Stimulated activated CD8-positive, alpha-beta memory T cell treated with anti-CD3 and anti-CD28 coated beads, Interleukin-12 subunit alpha, Interleukin-12 subunit beta, amount 100 ng/mL, for 24 hours (primary cell): ENCODE data around the gene HDAC10.
"Not testable (repeated sequence)": the region's sequence is repeated elsewhere in the genome, so short reads cannot be mapped to it uniquely, and the experiment has no call there.

Experiments used
- DNase-seq: peaks from one replicate; pipeline ENCODE4 v3.0.0-alpha.2; 2020; ENCODE audit errors: extremely low read depth

HDAC10 gene

DNA sequence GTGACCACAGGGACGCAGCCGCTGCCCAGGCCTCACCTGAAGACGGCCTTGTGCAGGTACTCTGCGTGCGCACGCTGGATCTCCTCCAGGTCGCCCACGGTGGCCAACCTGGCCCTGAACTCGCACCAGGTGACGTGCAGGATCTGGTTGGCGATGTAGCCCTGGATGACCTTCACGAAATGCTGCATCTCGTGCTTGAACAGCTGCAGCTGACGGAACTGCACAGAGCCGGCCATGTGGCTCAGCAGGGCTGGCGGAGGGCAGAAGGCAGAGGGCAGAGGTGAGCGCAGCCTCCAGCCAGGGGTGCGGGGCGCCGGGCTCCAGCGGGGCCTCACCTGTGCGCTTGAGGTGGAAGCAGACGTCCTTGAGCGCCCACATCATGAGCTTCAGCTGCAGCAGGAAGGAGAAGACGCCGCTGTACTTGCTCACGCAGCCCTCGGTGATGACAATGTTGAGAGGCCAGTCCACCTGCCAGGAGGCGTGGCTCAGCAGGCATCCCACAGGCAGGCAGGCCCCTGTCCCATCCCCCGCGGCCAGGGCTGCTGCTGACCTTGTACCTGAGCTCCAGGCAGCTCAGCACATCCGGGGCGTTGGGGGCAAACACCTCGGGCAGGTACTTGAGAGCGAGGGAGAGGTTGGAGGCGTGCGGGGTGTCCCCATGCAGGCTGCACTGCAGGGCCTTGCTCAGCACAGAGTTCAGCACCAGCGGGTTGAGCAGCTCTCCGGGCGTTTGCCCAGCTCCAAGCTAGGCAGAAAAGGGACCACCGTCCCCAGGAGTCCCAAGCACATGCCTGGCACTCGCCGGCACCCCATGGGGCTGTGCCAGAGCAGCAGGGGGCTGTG, 32.7 kb downstream of the HDAC10 start:
- no peak for DNase-seq

DNA sequence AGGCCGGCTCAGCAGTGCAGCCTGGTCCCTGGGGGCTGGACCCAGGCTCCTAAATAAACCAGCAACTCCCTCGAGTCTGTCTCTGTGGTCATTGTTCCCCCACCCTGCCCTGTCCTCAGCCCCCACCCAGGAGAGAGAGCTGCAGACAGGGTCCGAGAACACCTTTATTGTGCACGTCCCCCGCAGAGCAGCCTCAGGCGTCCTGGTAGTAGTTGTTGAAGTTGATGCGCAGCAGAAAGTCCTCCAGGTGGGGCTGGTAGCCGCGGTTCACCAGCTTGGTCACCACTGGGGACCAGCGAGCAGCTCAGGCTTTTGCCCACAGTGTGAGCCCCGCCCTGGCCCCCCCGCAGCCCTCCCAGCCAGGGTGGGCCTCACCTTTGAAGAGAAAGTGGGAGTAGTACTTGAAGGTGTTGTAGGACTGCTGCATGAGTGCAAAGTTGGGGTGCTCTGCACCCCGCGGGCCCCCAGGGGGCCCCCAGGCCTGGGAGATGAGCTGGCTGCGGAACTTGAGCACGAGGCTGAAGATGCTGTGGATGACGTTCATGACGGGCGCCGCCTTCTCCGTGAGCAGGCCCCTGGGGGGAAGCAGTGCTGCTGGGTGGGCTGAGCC, 33.4 kb downstream of the HDAC10 start:
- DNase-seq = no peak

DNA sequence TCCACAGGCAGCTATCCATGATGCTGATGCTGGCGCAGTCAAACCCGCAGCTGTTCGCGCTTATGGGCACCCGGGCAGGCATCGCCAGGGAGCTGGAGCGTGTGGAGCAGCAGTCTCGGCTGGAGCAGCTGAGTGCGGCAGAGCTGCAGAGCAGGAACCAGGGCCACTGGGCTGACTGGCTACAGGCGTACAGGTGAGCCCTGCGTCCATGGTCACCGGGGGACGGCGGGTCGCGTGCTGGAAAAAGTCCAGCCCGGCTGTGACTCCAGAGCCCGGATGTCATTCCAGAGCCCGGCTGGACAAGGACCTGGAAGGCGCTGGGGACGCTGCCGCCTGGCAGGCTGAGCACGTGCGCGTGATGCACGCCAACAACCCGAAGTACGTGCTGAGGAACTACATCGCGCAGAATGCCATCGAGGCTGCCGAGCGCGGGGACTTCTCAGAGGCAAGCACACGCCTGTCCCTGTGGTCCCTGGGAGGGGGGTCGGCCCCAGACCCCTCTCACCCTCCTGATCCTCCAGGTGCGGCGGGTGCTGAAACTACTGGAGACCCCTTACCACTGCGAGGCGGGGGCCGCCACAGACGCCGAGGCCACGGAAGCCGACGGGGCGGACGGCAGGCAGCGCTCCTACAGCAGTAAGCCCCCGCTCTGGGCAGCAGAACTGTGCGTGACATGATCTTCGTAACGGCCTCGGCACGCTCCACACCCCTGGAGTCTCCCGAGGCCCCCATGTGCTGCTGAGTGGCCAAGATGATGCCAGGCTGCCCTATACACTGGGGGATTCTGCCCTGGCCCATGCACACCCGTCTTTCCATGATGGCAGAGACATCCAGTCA, 34.2 kb downstream of the HDAC10 start:
- no peak for DNase-seq

GRCh38 chr22:50216055-50216683, 34.9 kb downstream of the HDAC10 start:
- no peak for DNase-seq

- DNase-seq = no peak
Observed at GRCh38 chr22:50215297-50216054, 35.6 kb downstream of the HDAC10 start.

DNA sequence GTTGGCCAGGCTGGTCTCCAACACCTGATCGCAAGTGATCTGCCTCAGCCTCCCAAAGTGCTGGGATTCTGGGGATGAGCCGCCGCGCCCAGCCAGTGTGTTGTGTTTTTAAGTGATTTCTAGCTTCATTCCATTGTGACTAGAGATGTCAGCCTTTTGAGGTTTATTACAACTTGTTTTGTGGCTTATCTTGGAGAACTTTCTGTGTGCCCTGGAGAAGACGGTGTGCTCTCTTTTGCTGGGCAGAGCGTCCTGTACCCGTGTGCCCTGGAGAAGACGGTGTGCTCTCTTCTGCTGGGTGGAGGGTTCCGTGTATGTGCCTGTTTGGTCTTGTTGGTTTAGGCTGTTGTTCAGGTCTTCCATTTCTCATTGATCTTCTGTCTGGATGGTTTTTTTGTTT, 37.8 kb downstream of the HDAC10 start:
- DNase-seq = no peak

- DNase-seq = no peak
Observed at GRCh38 chr22:50211147-50211546, 39.9 kb downstream of the HDAC10 start.

DNA sequence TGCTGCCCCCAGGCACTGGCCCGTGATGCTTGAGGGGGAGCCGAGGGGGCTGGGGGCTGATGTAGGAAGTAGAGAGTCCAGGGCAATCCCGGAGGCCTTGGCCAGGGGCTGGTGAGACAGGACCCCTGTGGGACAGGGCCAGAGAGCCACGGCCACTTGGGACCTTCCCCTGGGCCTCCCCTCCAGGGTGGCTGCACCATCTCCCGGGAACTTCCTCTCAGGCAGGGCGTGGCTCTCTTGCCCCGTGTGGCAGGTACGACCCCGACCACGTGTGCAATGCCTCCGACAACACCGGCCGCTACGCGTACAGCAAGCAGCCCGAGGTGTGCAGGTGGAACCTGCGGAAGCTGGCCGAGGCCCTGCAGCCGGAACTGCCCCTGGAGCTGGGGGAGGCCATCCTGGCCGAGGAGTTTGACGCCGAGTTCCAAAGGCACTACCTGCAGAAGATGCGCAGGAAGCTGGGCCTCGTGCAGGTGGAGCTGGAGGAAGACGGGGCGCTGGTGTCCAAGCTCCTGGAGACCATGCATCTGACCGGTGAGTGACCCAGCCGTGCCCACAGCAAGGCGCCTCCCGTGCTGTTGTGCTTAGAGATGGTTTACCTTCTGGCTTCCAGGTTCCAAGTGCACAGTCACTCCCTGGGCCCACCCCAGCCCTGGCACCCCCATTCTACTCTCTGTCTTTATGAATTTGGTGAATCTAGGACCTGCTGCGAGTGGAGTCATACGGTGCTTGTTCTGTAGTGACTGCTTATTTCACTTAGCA, 40.5 kb downstream of the HDAC10 start:
- no peak for DNase-seq

DNA sequence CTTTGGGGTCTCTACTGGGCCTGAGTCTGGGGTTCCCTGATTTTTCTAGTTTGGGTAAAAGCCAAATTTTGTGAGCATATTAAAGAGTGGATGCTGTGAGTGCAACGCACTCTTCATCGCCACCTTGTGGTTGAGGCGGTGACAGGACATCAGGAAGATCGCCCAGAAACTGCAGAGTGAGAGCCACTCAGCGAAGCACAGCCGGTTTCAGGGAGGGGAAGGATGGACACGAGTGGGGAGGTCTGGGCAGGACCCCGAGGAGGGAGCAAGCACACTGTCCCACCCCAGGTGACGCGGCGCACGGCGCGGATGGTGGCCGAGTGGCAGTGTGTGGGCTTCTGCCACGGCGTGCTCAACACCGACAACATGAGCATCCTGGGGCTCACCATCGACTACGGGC, 41.2 kb downstream of the HDAC10 start:
- DNase-seq = no peak

- no peak for DNase-seq
Observed at GRCh38 chr22:50208939-50209892, 41.8 kb downstream of the HDAC10 start.

- DNase-seq = no peak
Observed at GRCh38 chr22:50208430-50208938, 42.6 kb downstream of the HDAC10 start.

- DNase-seq = no peak
Observed at GRCh38 chr22:50207383-50208140, 43.5 kb downstream of the HDAC10 start.

DNA sequence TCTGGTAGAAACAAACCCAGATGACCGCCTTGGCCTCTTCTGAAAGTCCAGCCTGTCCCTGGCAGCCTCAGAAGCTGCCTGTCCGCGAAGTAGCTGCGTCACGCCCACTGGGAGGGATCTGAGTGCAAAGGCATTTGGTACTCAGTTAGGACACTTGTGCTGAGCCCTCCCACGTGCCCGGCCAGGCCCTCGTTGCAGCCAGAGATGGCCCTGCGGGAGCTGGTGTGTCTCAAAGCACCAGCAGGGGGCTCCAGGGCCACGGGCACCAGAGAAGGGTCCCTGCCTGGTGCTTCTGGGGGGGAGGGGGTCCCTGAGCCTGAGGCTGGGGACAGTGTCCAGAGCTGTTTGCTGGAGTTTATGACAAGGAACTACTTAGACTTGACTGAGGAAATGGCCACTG, 44.5 kb downstream of the HDAC10 start:
- no peak for DNase-seq

DNA sequence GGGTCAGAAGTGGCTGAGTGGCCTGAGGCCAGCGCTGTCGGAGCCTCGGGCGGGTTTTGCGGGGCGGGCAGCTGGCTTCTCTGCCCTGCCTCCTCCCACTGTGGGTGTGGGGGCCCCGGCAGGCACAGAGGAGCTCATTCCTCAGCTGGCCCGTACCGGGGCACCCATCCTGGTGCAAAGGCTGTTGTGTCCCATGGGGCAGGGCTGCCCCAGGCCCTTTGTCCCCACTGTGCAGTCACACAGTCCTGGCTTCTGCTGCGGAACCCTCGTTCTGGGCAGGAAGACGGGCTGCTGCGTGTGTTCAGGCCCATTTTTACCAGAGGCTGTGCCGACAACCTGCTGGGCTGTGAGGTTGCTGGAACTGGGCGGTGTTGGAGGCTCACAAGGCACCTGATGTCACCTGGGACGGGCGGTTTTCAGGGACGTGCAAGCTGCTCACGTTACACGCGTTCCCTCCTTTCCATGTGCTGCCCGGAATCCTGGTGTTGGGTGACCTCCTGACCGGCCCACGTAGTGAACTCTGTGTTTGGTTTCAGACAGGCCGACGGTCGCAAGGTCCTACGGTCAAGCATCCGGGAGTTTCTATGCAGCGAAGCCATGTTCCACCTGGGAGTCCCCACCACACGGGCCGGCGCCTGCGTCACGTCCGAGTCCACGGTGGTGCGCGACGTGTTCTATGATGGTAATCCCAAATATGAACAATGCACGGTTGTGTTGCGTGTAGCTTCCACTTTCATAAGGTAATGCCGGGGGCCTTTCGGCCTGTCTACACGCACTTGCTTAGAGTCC, 45.1 kb downstream of the HDAC10 start:
- DNase-seq = no peak

GRCh38 chr22:50204998-50205397, 46.1 kb downstream of the HDAC10 start:
- DNase-seq = not testable (repeated sequence)

GRCh38 chr22:50204571-50204970, 46.5 kb downstream of the HDAC10 start:
- no peak for DNase-seq

GRCh38 chr22:50203288-50203687, 47.8 kb downstream of the HDAC10 start:
- no peak for DNase-seq
